GM18517 (cell line): ENCODE measurements around the gene FAM171A2.

ENCODE experiments used
- ATAC-seq: cut with Tn5 transposase; IDR thresholded peaks from one replicate; pipeline ENCODE4 v1.9.1; 2021; ENCODE audit warnings: mild to moderate bottlenecking, moderate library complexity; ENCODE audit not compliant: unreplicated experiment

The FAM171A2 gene

DNA sequence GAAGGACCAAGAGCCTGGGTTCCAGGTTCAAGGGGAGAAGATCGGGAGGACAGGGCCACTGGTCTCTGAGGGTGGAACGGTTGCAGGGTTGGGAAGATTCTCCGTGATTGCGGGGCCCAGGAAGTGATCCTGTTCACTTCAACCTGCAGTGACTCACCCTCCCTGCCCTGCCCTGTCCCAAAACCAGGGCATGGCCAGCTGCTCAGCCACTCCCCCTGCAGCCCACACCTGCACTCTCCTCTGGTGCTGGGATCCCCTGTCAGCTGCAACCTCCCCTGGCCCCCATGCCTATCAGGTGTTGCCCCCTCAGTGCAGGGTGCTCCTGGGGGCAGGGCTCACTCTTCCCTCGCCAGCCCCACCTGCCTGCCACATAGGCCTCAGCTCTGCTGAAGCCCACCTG, 54.2 kb downstream of the FAM171A2 start:
- no peak for ATAC-seq

DNA sequence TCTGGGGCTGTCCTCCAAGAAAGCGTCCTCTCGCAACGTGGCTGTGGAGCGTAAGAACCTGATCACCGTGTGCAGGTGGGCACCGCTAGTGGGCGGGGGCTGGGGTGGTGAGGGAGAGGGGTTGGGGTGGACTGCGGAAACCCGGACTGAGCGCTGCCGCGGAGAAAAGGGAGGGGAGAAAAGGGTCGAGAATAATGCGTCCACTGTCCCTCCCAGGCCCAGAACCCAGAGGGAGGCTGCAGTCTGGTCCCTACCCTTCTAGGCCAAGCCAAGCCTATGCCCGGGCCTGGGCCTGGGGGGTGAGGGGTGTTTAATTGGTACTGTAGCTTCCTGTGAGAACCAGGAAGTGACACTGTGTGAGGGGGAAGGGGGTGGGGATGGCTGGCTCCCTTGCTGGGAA, 54.8 kb downstream of the FAM171A2 start:
- no peak for ATAC-seq

DNA sequence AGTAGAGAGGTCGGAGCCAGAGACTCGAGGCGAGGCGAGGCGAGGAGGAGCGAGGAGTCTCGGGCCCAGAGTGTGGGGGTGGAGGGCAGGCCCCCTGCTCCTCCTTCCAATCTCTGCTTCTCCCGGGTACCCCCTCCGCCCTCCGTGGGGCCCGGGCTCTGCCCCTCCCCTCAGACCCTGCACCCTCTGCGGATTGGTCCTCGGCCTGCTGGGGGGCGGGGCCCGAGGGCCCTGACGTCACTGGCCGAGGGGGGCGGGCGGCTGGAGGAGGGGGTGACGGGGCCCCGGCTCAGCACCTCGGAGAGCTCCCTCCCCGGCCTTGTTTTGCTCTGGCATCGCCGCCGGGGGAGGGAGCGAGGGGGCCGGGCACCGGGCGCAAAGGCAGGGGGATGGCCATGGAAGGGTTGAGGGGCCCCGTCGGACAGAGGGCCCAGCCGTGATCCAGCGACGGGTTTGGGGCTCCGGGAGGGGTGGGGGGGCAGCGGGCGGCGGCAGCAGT, 55.3 kb downstream of the FAM171A2 start, which contains the start of gene RUNDC3A:
Gene RUNDC3A (plus strand): TSS at position 282 of the 499 bp plus-strand sequence. CDS start 232 bp downstream, outside the sequence.
- ATAC-seq, result no peak

DNA sequence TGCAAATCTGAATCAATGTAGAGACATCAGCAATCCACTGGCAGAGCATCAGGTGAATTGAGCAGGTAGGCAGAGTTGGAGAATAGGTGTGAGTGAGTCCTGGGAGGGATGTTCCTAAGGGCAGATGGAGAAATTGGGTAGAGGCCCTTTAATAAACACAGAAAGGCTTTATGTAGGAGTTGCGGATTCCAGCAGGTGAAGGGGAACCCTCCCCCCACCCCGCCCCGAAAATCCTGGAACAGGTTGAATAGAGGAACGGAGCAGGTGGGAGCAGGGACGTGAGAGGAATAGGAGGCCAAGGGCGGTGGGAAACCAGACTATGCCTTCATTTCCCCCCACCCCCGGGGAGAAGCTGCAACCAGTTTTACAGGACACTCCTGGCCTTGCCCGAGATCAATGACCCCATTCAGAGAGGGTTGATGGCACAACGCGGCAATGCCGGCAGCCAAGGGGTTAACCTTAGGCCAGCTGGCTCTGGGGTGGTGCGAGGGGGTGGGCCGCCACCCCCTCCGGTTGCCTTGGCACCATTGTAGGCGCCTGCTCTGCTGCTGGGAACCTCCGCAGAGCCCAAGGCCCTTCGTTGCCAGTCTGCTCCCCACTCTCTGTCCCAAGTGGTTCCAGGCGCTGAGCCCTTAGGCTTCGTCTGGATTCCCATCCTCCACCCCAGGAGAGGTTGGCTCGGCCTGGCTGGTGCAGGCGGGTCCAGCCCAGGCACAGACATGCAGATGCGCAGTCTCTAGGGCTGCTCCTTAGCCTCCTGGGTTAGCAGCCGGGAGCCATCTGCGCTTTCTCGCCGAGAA, 56.1 kb downstream of the FAM171A2 start:
- no peak for ATAC-seq

DNA sequence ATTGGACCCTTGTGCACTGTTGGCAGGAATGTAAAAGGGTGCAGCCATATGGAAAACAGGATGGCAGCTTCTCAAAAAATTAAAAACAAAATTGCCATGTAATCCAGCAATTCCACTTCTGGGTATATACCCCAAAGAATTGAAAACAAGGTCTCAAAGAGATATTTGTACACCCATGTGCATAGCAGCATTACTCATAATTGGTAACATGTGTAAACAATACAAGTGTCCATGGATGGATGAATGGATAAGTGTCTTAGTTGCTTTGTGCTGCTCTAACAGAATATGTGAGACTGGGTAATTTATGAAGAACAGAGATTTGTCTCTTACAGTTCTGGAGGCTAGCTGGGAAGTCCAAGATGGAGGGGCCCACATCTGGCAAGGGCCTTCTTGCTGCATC, 59.0 kb downstream of the FAM171A2 start:
- no peak for ATAC-seq
